ENCODE measurements around the gene MLLT3.

GRCh38 chr9:20326516-20326915 is 295.8 kb downstream of the MLLT3 start:
- TF ChIP-seq CTCF (IDR thresholded peaks at IDR 0.05; ENCODE audit: insufficient read depth, low read depth, low read length): no peak
- no peak for TF ChIP-seq EZH2 (IDR thresholded peaks at IDR 0.05; ENCODE audit: insufficient read depth, low read length)
